HepG2 (cell line): ENCODE results near the gene CTDSP2. TPM values are rescaled to one million over a fixed set of nuclear protein-coding genes. Genes with fewer than 3 reads are reported as not detected.

Source experiments
- BRCA1 ChIP-seq: sonication (generic); formaldehyde crosslinking; IDR thresholded peaks from 2 replicates; pipeline ENCODE4 v1.4.0; 2020; ENCODE audit warnings: missing genetic modification reagents
- ETV6 ChIP-seq: sonication (generic); formaldehyde crosslinking; conservative IDR thresholded peaks from 2 replicates; pipeline ENCODE4 v1.4.0; 2020; ENCODE audit warnings: missing genetic modification reagents
- FOXJ3 ChIP-seq: sonication (generic); formaldehyde crosslinking; IDR thresholded peaks from 2 replicates; pipeline ENCODE4 v1.4.0; 2020; ENCODE audit warnings: missing genetic modification reagents, mild to moderate bottlenecking, borderline replicate concordance
- FOXK2 ChIP-seq: fragments of 450-650 bp; IDR thresholded peaks from 2 replicates; pipeline ENCODE4 v1.6.1; 2016
- HNRNPK ChIP-seq: fragments of 200-400 bp; formaldehyde crosslinking; IDR thresholded peaks from 2 replicates; pipeline ENCODE4 v1.6.1; 2018; ENCODE audit warnings: low read length, low read depth, moderate library complexity, mild to moderate bottlenecking; ENCODE audit not compliant: poor library complexity, severe bottlenecking
- RBM22 ChIP-seq: fragments of 200-400 bp; formaldehyde crosslinking; optimal IDR thresholded peaks from 2 replicates; pipeline ENCODE3; 2017; ENCODE audit warnings: mild to moderate bottlenecking, low read length, moderate library complexity
- RFX3 ChIP-seq: IDR thresholded peaks from 2 replicates; pipeline ENCODE4 v1.6.1; 2016; ENCODE audit warnings: missing biosample characterization, missing genetic modification reagents
- SATB2 ChIP-seq: sonication (generic); formaldehyde crosslinking; IDR thresholded peaks from 2 replicates; pipeline ENCODE4 v1.5.0; 2020; ENCODE audit warnings: missing genetic modification reagents
- SMAD9 ChIP-seq: sonication (generic); formaldehyde crosslinking; IDR thresholded peaks from 2 replicates; pipeline ENCODE4 v1.5.1; 2020; ENCODE audit warnings: mild to moderate bottlenecking, missing genetic modification reagents
- SNAI1 ChIP-seq: sonication (generic); formaldehyde crosslinking; IDR thresholded peaks from 2 replicates; pipeline ENCODE4 v1.5.0; 2020; ENCODE audit warnings: mild to moderate bottlenecking, missing genetic modification reagents, borderline replicate concordance
- ZNF180 ChIP-seq: sonication (generic); formaldehyde crosslinking; IDR thresholded peaks from 2 replicates; pipeline ENCODE4 v1.4.0; 2020; ENCODE audit warnings: low read depth, missing genetic modification reagents, borderline replicate concordance
- ZNF30 ChIP-seq: sonication (generic); formaldehyde crosslinking; IDR thresholded peaks from 2 replicates; pipeline ENCODE4 v1.5.0; 2020; ENCODE audit warnings: mild to moderate bottlenecking, missing genetic modification reagents
- ZNF383 ChIP-seq: sonication (generic); formaldehyde crosslinking; IDR thresholded peaks from 2 replicates; pipeline ENCODE4 v1.4.0; 2020; ENCODE audit warnings: missing genetic modification reagents, mild to moderate bottlenecking, borderline replicate concordance
- ZNF703 ChIP-seq: sonication (generic); formaldehyde crosslinking; IDR thresholded peaks from 2 replicates; pipeline ENCODE4 v1.5.1; 2020; ENCODE audit warnings: missing genetic modification reagents, mild to moderate bottlenecking, moderate library complexity, borderline replicate concordance
- polyA plus RNA-seq, 8 experiments: library from polyadenylated mRNA; depleted of rRNA in 3 of 8; stranded (reverse) in 7 of 8; unstranded in 1 of 8; fragments of >200 nt; fragmentation: Illumina TruSeq in 4 of 8; extraction: Trizol in 4 of 8; gene quantifications; 2 replicates each; pipeline versions ENCODE4 v1.2.1 to v1.2.3, GENCODE V29; 2011 to 2016; ENCODE audit warnings: low read depth in 4 of 8, missing spikeins in 1 of 8, mixed read lengths in 1 of 8; ENCODE audit not compliant: insufficient read depth in 1 of 8
- total RNA-seq, 5 experiments: library from RNA; depleted of rRNA; stranded (reverse); fragments of >200 nt; fragmentation: Illumina TruSeq; extraction: Trizol; gene quantifications; 2 replicates each; pipeline ENCODE4 v1.2.3, GENCODE V29; 2016; ENCODE audit warnings: low read depth in 1 of 5
- TF ChIP-seq, protein P1 (sequence below): sonication (generic); formaldehyde crosslinking; IDR thresholded peaks from 2 replicates; pipeline ENCODE4 v1.5.1; 2020; ENCODE audit warnings: missing genetic modification reagents, mild to moderate bottlenecking, borderline replicate concordance
- TF ChIP-seq, protein P2 (sequence below): IDR thresholded peaks from 2 replicates; pipeline ENCODE4 v1.6.1; 2016; ENCODE audit warnings: low read depth, control low read depth
- TF ChIP-seq, protein P3 (sequence below): sonication (generic); formaldehyde crosslinking; IDR thresholded peaks from 2 replicates; pipeline ENCODE4 v1.5.1; 2020; ENCODE audit warnings: missing genetic modification reagents, mild to moderate bottlenecking, borderline replicate concordance
- TF ChIP-seq, protein P4 (sequence below): sonication (generic); formaldehyde crosslinking; IDR thresholded peaks from 2 replicates; pipeline ENCODE4 v1.9.0; 2021; ENCODE audit warnings: missing genetic modification reagents, borderline replicate concordance

CTDSP2 gene
- total and polyA plus RNA-seq, 2 of the 13 experiments (the other 11 are each of a cell fraction or from before 2014, with no cell fraction given): 38.1 to 82.5 TPM

DNA sequence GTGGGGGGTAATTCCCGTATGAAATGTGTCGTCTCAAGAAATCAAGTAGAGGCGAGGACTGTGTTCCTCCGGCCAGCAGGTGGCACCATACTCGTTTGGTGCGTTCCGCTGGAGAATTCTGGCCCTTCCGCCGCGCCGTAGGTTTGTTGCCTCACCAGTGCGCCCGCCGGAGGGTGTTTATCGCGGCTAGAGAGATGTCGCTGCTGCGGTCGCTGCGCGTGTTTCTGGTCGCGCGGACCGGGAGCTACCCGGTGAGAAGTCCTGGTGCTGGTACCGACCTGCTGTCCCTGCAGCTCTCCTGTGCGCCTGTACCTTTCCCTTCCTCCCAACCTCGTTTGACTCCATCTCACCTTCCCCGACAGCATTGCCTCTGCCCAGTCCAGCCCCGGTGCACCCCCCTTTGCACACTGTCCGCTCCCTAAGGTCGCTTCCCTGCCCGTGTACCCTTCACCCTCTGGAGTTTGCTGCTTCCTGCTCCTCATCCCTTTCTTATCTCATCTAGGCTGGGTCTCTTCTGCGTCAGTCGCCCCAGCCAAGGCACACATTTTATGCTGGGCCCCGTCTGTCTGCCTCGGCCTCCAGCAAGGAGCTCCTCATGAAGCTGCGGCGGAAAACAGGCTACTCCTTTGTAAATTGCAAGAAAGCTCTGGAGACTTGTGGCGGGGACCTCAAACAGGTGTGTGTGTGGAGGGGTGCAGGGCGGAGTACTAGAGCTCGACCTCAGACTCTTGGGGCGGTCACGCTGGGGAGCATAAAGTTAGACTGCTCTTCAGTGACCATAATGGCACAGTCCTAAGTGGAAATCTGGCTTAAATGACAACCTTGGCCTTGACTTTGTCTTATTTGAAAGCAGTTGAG, 63.7 kb downstream of the CTDSP2 start, which contains the start of gene TSFM (continued):
- TF ChIP-seq, protein P1, sequence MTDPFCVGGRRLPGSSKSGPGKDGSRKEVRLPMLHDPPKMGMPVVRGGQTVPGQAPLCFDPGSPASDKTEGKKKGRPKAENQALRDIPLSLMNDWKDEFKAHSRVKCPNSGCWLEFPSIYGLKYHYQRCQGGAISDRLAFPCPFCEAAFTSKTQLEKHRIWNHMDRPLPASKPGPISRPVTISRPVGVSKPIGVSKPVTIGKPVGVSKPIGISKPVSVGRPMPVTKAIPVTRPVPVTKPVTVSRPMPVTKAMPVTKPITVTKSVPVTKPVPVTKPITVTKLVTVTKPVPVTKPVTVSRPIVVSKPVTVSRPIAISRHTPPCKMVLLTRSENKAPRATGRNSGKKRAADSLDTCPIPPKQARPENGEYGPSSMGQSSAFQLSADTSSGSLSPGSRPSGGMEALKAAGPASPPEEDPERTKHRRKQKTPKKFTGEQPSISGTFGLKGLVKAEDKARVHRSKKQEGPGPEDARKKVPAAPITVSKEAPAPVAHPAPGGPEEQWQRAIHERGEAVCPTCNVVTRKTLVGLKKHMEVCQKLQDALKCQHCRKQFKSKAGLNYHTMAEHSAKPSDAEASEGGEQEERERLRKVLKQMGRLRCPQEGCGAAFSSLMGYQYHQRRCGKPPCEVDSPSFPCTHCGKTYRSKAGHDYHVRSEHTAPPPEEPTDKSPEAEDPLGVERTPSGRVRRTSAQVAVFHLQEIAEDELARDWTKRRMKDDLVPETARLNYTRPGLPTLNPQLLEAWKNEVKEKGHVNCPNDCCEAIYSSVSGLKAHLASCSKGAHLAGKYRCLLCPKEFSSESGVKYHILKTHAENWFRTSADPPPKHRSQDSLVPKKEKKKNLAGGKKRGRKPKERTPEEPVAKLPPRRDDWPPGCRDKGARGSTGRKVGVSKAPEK (CRISPR knock-in tag): no peak
- TF ChIP-seq BRCA1 (CRISPR knock-in tag) (0 out of 2 replicates have a peak, but pooled peaks have one; percentile 21), ZNF180 (CRISPR knock-in tag) (no peak), ETV6 (CRISPR knock-in tag) (peak; percentile 64; the same call in 1 of the 2 replicates), FOXJ3 (peak; percentile 81), FOXK2 (peak; percentile 72; the same call in 1 of the 2 replicates), SMAD9 (CRISPR knock-in tag) (no peak), ZNF703 (CRISPR knock-in tag) (no peak), RBM22 (no peak), SATB2 (CRISPR knock-in tag) (no peak), ZNF383 (CRISPR knock-in tag) (no peak), ZNF30 (CRISPR knock-in tag) (0 out of 2 replicates have a peak, but pooled peaks have one; percentile 63), SNAI1 (CRISPR knock-in tag) (peak; percentile 34; the same call in 1 of the 2 replicates), HNRNPK (peak; percentile 46), RFX3 (CRISPR knock-in tag) (0 out of 2 replicates have a peak, but pooled peaks have one; percentile 36)
- TF ChIP-seq, protein P2, sequence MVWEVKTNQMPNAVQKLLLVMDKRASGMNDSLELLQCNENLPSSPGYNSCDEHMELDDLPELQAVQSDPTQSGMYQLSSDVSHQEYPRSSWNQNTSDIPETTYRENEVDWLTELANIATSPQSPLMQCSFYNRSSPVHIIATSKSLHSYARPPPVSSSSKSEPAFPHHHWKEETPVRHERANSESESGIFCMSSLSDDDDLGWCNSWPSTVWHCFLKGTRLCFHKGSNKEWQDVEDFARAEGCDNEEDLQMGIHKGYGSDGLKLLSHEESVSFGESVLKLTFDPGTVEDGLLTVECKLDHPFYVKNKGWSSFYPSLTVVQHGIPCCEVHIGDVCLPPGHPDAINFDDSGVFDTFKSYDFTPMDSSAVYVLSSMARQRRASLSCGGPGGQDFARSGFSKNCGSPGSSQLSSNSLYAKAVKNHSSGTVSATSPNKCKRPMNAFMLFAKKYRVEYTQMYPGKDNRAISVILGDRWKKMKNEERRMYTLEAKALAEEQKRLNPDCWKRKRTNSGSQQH: peak; percentile 59; the same call in 1 of the 2 replicates
- TF ChIP-seq, protein P3, sequence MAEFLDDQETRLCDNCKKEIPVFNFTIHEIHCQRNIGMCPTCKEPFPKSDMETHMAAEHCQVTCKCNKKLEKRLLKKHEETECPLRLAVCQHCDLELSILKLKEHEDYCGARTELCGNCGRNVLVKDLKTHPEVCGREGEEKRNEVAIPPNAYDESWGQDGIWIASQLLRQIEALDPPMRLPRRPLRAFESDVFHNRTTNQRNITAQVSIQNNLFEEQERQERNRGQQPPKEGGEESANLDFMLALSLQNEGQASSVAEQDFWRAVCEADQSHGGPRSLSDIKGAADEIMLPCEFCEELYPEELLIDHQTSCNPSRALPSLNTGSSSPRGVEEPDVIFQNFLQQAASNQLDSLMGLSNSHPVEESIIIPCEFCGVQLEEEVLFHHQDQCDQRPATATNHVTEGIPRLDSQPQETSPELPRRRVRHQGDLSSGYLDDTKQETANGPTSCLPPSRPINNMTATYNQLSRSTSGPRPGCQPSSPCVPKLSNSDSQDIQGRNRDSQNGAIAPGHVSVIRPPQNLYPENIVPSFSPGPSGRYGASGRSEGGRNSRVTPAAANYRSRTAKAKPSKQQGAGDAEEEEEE (CRISPR knock-in tag): peak; percentile 84; the same call in 1 of the 2 replicates
- TF ChIP-seq, protein P4, sequence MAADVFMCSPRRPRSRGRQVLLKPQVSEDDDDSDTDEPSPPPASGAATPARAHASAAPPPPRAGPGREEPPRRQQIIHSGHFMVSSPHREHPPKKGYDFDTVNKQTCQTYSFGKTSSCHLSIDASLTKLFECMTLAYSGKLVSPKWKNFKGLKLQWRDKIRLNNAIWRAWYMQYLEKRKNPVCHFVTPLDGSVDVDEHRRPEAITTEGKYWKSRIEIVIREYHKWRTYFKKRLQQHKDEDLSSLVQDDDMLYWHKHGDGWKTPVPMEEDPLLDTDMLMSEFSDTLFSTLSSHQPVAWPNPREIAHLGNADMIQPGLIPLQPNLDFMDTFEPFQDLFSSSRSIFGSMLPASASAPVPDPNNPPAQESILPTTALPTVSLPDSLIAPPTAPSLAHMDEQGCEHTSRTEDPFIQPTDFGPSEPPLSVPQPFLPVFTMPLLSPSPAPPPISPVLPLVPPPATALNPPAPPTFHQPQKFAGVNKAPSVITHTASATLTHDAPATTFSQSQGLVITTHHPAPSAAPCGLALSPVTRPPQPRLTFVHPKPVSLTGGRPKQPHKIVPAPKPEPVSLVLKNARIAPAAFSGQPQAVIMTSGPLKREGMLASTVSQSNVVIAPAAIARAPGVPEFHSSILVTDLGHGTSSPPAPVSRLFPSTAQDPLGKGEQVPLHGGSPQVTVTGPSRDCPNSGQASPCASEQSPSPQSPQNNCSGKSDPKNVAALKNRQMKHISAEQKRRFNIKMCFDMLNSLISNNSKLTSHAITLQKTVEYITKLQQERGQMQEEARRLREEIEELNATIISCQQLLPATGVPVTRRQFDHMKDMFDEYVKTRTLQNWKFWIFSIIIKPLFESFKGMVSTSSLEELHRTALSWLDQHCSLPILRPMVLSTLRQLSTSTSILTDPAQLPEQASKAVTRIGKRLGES: no peak
